Measurements from ENCODE around the gene ARMH3.
A peak's percentile ranks its signal among the peaks of the same experiment; 100 is the strongest.

Gene ARMH3

DNA sequence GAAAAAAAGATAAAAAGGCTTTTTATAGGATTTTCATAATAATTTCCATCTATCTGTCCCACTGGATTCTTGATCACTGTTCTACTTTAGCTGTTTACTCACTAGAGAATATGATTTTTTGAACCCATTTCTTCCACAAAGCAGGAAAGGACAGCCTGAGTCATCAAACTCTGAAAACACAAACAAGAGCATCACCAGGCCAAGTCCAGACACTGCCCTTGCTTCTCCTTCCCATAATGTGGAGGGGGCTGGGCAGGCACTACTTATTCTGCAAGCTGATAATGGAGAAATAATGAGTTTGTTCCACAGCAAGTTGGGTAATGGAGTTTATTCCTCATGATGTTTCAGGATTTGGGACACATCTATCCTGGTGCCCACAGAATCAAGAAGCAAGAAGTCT, 199.3 kb downstream of the ARMH3 start:
- DNase-seq (ENCODE audit: low spot score), result no peak

- DNase-seq (ENCODE audit: low spot score), result no peak
Observed at GRCh38 chr10:101851411-101852116, 204.4 kb downstream of the ARMH3 start.

DNA sequence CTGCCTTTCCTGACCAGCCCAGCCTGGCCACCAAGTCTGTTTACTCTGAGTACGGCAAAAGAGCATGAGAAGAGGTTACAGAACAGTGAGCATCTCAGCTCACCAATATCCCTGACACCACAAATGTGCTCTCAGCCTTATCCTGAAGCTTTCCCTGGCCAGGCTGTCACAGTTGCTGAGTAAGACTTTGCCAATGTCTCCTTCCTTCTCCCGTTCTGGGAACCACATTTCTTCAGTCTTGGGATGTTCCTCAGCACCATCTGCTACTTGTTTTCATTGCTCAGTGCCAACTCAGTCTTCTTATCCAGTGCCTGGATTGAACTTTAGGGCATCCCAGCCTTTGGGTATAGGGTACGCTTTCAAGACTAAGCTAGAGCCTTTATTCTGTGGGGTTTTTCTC, 205.2 kb downstream of the ARMH3 start:
- DNase-seq (ENCODE audit: low spot score), result no peak

- DNase-seq (ENCODE audit: low spot score), result no peak
Observed at GRCh38 chr10:101848894-101849351, 207.1 kb downstream of the ARMH3 start.

- no peak for DNase-seq (ENCODE audit: low spot score)
Observed at GRCh38 chr10:101848408-101848807, 207.6 kb downstream of the ARMH3 start.

GRCh38 chr10:101845893-101846292, 210.1 kb downstream of the ARMH3 start:
- DNase-seq (ENCODE audit: low spot score), result no peak

- peak; percentile 84 for DNase-seq (ENCODE audit: low spot score)
Observed at GRCh38 chr10:101843032-101844021, 212.6 kb downstream of the ARMH3 start, which contains the start of gene KCNIP2. Gene KCNIP2, minus strand, starts transcription at chr10:101843800. Its CDS starts 232 bp downstream, at chr10:101843568.

- no peak for DNase-seq (ENCODE audit: low spot score)
Observed at GRCh38 chr10:101841826-101842225, 214.1 kb downstream of the ARMH3 start.

DNA sequence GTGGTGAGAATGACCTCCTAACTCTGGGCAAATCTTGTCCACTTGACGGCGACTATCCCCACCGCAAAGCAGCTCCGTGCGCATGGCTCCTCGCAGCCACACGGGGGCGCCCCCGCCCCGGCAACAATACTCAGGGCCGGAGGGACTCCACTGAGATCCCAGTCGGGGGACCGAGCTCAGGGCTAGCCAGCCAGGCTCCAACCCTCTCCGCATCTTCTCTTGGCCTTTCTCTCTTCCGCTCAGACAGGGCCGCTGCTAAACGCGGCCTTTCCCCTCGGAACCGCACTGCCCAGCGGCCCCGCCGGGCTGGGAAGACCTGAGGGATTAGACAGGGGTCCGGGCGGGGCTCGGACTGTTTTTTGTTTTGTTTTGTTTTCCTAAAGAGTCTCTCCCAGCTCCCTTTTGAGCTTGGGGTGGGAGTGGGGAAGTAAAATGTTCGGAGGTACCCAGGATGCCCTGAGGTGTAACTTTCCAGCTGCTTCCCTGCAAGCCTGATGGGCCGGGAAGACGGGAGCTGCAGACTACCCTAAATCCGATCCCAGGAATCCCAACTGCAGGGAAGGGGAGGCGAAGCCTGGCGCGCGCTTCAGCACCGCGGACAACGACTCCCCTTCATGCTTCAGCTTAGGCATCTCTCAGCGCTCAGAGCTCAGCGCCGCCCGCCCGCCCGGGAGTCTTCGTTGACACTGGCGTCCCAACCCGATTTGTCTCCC, 215.1 kb downstream of the ARMH3 start:
- DNase-seq (ENCODE audit: low spot score), result peak; percentile 89

DNA sequence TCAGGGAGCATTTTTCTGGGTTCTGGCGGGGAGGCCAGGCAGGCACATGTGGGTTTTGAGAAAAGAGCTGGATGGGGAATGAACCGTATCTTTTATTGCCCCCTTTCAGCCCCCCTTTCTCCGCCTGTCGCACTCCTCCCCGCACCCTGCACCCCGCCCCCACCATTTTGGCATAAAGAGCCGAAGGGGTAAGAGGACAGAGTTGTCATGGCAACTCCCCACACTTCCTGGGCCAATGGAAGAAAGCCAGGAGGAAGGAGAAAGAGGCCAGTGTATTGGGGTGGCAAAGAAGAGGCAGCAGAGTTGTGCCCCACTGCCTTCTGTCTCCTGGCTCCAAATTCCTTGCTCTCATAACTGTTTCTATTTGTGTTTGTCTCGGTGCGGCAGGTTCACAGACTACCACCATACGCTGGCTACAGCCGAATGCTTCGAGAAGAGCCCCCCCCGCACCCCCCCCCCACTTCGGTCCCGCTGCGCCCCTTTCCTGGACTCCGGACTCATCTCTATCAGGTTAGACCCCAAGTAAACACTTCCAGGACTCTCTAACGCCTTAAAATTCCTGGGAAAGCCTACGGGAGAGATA, 215.8 kb downstream of the ARMH3 start:
- DNase-seq (ENCODE audit: low spot score), result peak; percentile 58

- DNase-seq (ENCODE audit: low spot score), result peak; percentile 67
Observed at GRCh38 chr10:101839416-101840063, 216.4 kb downstream of the ARMH3 start.

DNA sequence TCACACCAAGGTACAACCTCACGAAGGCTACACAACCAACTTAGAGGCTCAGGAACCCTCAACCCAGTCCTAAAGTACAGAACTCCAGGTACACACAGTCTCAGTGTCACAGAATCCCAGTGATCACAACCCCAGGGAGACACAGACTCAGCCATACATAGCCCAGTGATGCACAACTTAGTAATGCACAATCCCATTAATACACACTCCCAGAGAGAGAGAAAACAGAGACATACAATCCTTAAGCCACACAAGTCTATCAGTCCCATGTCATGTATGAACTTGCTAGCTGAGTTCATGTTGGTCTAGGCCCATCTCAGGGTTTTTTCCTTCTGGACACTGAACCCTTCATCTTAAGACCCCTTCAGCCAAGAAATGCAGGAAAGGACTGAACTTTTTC, 217.0 kb downstream of the ARMH3 start:
- no peak for DNase-seq (ENCODE audit: low spot score)

DNA sequence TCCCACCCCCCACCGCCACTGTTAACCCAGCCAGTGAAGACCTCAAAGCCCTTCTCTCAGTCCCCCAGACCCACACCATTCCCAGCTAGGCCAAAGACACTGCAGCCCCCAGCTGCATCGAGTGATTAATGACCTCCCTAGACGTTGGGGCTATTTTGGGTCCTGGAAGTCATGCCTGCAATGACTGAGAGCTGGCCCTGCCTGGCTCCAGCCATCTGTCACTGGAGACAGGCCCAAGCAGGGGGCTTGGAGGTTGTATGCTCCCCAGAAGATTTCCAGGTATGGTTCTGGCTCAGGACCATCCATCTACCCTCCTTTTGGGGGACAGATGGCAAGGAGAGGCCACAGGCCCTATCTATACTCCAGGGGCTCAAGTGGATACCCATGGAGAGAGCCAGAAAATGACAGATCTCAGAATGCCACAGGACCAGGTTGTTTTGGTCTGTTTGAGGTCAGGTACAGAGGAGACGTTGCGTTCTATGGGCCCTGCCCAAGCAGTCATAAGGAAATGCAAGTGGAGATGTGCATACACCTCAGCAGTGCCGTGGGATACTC, 217.5 kb downstream of the ARMH3 start:
- no peak for DNase-seq (ENCODE audit: low spot score)

DNA sequence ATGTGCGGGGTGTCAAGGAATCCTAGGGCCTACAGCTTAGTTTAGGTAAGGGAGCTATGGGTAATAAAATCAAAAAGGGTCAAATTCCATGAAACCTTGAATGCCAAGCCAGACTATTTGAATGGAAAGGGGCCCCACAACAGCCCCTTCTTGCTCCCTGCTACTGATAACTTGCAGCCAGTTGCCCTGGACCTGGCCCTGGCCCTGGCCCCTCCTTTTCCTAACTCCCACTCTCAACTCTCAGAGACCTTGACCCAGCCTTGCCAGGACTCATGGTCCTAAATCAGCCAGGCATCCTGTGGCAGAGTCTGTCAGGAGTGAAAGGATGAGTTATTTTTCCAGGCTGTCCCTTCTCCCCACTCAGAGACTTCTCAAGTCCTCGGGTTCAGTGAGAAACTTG, 218.2 kb downstream of the ARMH3 start:
- DNase-seq (ENCODE audit: low spot score), result no peak

GRCh38 chr10:101835362-101835761, 220.6 kb downstream of the ARMH3 start:
- DNase-seq (ENCODE audit: low spot score), result no peak

DNA sequence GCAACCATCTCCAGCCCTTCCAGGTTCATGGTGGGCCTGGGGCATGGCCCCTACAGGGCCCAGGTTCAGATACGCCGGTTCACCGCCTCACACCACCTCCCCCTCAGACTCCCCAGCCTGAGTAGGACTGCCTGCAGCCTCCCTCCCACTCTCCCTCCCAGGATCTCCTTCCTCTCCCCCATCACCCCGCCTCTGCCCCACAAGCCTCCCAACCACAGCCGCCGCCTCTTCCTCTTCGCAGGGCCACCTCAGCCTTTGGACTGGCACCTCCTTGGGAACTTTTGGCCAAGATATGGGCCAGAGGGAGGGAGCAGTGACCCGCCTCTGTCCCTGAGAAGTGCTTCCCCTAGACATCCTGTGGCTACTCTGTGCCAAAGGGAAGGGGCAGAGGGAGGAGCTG, 221.6 kb downstream of the ARMH3 start:
- DNase-seq (ENCODE audit: low spot score), result no peak

GRCh38 chr10:101833466-101833865, 222.5 kb downstream of the ARMH3 start:
- no peak for DNase-seq (ENCODE audit: low spot score)

DNA sequence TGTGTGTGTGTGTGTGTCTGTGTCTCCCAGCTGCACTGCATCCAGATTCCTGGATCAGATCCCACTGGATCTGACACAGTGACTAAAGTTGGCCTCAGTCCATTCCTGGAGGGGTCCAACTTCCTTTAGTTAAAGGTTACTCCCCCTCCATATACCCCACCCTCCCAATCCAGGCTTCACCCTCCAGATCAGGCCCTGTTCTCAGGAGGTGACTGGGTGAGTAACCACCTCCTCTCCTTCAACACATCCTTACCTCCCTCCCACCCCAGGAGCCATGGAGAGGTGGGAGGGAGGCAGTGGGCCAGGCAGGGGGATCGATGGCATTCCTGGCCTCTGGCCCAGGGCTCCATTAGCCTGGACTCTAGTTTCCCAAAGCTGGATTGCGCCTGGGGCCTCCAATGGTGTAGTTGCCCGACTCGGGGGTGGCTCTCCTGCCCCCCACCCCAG, 223.6 kb downstream of the ARMH3 start:
- no peak for DNase-seq (ENCODE audit: low spot score)

DNA sequence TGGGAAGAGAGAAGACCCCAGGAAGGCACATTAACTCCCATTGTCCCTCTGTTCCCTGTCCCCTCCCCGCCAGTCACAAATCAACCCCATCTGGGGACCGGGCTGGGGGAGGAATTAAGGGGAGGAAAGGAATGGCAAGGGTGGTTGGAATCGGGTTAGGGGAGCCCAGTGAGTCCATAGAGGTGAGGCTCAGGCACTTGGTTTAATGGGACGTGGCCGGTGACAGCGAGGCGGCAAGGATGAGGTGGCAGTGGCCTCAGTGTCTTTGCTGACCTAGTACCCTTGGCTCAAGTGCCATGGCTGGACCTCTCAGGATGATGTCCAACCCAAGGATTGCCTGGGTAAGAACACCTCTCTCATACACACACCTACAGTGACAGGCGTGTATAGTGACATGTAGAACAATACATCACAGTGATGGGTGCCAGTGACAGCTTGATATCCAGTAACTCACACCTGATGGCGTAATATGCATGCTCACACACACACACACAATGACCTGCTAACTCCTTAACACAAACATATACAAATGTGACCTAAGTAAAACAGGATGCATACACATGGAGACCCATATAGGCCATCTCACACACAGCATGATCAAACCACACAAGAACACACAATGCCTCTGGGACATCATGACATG, 224.7 kb downstream of the ARMH3 start:
- peak; percentile 33 for DNase-seq (ENCODE audit: low spot score)
